HL-60 (cell line): ENCODE data around the gene DRC3.

Source experiments
- DNase-seq, 2 experiments: peaks; one replicate each; pipeline ENCODE4 v3.0.0-alpha.2; 2010 to 2020; ENCODE audit warnings: low read depth in 1 of 2, low spot score in 1 of 2
- H3K27ac ChIP-seq: fragments of 250-450 bp; sonication (Bioruptor Pico); replicated peaks from 2 replicates; pipeline ENCODE4 v1.5.1; 2020; ENCODE audit warnings: mild to moderate bottlenecking, moderate library complexity
- H3K27me3 ChIP-seq: fragments of 250-450 bp; sonication (Bioruptor Pico); 2 replicates; pipeline ENCODE4 v1.5.1; 2021; ENCODE audit warnings: mild to moderate bottlenecking, moderate library complexity; ENCODE audit not compliant: insufficient read depth, poor library complexity, severe bottlenecking
- H3K4me3 ChIP-seq: replicated peaks from 2 replicates; pipeline ENCODE4 v1.5.1; 2011; ENCODE audit warnings: mild to moderate bottlenecking, control low read depth, low read length; ENCODE audit not compliant: insufficient read depth
- GABPA ChIP-seq: IDR thresholded peaks from 2 replicates; pipeline ENCODE4 v1.6.1; 2012; ENCODE audit warnings: low read depth
- POLR2AphosphoS5 ChIP-seq: IDR thresholded peaks from 2 replicates; pipeline ENCODE4 v1.6.1; 2012; ENCODE audit warnings: low read depth
- REST ChIP-seq: IDR thresholded peaks from 2 replicates; pipeline ENCODE4 v1.6.1; 2012; ENCODE audit warnings: low read depth; ENCODE audit not compliant: insufficient replicate concordance
- SPI1 ChIP-seq: IDR thresholded peaks from 2 replicates; pipeline ENCODE4 v1.6.1; 2012; ENCODE audit warnings: low read depth, mild to moderate bottlenecking, borderline replicate concordance
- TF ChIP-seq, protein P1 (sequence below): IDR thresholded peaks from one replicate; pipeline ENCODE4 v1.5.1; 2011; ENCODE audit warnings: low read length, control low read depth, inconsistent platforms; ENCODE audit not compliant: insufficient read depth

The DRC3 gene

DNA sequence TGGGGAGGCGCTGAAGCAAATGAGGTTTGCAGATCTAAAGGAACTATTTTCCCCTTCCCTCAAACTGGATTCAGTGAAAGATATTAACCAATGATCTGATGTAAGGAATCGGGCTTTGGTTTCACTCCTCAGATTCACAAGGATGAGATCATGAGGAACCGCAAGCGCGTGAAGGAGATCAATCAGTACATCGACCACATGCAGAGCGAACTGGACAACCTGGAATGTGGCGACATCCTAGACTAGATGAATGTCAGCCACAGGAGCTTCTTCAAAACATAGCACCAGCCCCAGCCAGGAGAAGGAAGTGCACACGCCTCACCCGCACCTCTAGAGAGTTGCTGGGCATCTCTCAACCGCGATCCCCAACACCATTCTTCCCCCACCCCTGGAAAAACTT lies 43.8 kb downstream of the DRC3 start:
- Histone ChIP-seq H3K27ac (no peak overlapping the region), H3K4me3 (no peak overlapping the region), H3K27me3 (no peaks in the 10 kb centered on the region)
- DNase-seq = no peak
- TF ChIP-seq, protein P1, sequence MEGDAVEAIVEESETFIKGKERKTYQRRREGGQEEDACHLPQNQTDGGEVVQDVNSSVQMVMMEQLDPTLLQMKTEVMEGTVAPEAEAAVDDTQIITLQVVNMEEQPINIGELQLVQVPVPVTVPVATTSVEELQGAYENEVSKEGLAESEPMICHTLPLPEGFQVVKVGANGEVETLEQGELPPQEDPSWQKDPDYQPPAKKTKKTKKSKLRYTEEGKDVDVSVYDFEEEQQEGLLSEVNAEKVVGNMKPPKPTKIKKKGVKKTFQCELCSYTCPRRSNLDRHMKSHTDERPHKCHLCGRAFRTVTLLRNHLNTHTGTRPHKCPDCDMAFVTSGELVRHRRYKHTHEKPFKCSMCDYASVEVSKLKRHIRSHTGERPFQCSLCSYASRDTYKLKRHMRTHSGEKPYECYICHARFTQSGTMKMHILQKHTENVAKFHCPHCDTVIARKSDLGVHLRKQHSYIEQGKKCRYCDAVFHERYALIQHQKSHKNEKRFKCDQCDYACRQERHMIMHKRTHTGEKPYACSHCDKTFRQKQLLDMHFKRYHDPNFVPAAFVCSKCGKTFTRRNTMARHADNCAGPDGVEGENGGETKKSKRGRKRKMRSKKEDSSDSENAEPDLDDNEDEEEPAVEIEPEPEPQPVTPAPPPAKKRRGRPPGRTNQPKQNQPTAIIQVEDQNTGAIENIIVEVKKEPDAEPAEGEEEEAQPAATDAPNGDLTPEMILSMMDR = no peak
- TF ChIP-seq POLR2AphosphoS5 (no peak), REST (no peak), GABPA (no peak), SPI1 (no peak)

- Histone ChIP-seq H3K27ac (no peak overlapping the region), H3K27me3 (no peaks in the 10 kb centered on the region), H3K4me3 (no peak overlapping the region)
- TF ChIP-seq POLR2AphosphoS5 (no peak), SPI1 (no peak), GABPA (no peak), REST (no peak)
- TF ChIP-seq, protein P1 = no peak
- DNase-seq = no peak
Measured at GRCh38 chr17:18017958-18018357, 45.3 kb downstream of the DRC3 start.

DNA sequence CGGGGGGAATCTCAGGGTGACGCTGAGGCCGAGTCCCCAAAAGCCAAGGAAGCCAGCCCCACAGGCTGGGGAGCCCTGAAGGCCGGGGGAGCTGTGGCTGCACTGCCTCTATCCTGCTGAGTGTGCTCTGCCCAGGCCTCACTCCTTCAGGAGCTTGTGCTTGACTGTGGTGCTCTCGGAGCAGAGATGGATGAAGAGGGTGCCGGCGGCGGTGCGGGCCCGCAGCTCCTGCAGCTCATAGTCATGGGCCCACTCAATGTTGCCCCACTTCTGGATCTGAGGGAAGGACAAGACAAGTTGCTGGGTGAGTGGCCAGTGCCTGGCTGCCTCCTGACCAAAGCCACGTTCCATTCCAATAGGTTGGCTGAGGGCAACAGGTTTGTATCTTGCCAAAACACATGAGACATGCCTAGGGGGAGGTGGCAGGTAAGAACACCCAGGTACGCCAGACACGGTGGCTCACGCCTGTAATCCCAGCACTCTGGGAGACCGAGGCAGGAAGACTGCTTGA lies 45.8 kb downstream of the DRC3 start:
- no peak overlapping the region for H3K4me3 ChIP-seq
- no peak overlapping the region for H3K27ac ChIP-seq
- no peaks in the 10 kb centered on the region for H3K27me3 ChIP-seq
- DNase-seq = no peak
- TF ChIP-seq, protein P1 = no peak
- TF ChIP-seq REST (no peak), GABPA (no peak), POLR2AphosphoS5 (no peak), SPI1 (no peak)
